Upper lobe of right lung (tissue), 1 donor: Measurements from ENCODE around the gene MXD1. TPM values are rescaled to one million over a fixed set of nuclear protein-coding genes. Genes with fewer than 3 reads are reported as not detected.

Experiments used
- ATAC-seq: fragments of 200-7000 bp; cut with Tn5 transposase; one replicate; pipeline ENCODE4 v1.9.1; 2020; ENCODE audit warnings: mild to moderate bottlenecking, moderate library complexity
- DNase-seq: peaks from one replicate; pipeline ENCODE4 v3.0.0-alpha.2; 2020
- H3K27ac ChIP-seq: fragments of 200-600 bp; one replicate; pipeline ENCODE4 v1.8.0; 2022
- H3K27me3 ChIP-seq: fragments of 200-600 bp; one replicate; pipeline ENCODE4 v1.8.0; 2022; ENCODE audit warnings: mild to moderate bottlenecking
- H3K36me3 ChIP-seq: fragments of 200-600 bp; one replicate; pipeline ENCODE4 v1.8.0; 2022
- H3K4me1 ChIP-seq: fragments of 200-600 bp; one replicate; pipeline ENCODE4 v1.8.0; 2022
- H3K4me3 ChIP-seq: fragments of 200-600 bp; one replicate; pipeline ENCODE4 v1.8.0; 2022; ENCODE audit warnings: mild to moderate bottlenecking
- H3K9me3 ChIP-seq: fragments of 200-600 bp; one replicate; pipeline ENCODE4 v1.8.0; 2022
- intact Hi-C: fragments of 100-400 bp; cut with DNase I; formaldehyde crosslinking; loops from one replicate; pipeline ENCODE4 v1.11.0; 2022
- total RNA-seq: library from RNA; stranded (reverse); fragmentation: NEBNext Ultra II Directional; extraction: Animal tissue kit (Norgen Biotek cat#: 25700); gene quantifications from one replicate; pipeline ENCODE4 v1.2.1, GENCODE V29; 2021
- TF ChIP-seq, protein P1 (sequence below): fragments of 200-600 bp; IDR thresholded peaks from one replicate; pipeline ENCODE4 v1.8.0; 2022; ENCODE audit warnings: antibody characterized with exemption
- donor health status: DM: no; HTN: yes; CAD: no; lungs with severe emphysema.

MXD1 gene
- total RNA-seq, 1 donor from 2014 or later, result 21.3 TPM

DNA sequence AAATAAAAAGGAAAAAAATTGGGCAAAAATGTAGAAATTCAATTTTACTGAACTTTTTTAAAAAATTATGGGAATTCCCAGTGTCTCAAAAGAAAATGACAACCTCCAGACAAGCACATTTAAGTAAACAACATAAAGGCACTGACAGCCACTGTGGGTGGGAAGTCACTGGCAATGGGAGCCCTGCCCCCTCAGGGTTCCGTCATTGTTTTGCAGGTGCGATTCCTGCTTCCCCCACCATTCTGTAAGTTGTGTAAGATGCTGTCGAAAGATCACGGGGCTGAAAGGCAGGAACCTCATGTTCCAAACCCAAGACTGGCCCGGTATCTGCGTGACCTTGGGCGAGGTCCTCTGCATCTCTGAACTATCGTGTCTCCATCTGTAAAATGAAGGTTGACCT is 62.3 kb downstream of the MXD1 start:
- no peak for DNase-seq
- intact Hi-C loops, result no loop called here

DNA sequence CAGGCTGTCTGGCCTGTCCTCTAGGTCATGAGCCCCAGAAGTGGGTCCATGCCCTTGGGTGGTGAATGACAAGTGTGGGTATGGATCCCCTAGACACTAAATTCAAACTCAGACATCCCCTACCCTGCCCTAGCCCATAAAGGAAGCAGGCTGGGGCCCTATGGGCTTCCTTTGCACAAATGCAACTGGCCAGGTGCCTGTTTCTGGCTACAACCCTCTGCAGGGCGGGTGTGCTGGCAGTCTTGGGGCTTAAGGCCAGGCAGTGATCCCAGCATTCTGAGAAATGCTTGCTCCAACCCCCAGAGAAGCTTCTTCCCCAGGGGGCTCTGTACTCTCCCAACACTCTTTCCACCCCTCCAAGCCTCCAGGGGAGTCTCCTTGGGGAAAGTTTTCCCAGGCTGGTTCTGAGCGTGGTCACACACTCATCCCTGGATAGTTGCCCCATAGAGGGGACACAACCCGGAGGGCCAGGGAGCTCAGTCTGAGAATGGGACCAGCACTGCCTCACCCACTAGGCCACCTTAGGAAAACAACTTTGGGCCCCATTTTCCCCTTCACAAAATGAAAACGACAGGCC is 63.1 kb downstream of the MXD1 start:
- no peak for ATAC-seq
- intact Hi-C loops, result no loop called here

More for the DNA sequence above, 62.3 kb downstream of the MXD1 start:
- TF ChIP-seq, protein P1, sequence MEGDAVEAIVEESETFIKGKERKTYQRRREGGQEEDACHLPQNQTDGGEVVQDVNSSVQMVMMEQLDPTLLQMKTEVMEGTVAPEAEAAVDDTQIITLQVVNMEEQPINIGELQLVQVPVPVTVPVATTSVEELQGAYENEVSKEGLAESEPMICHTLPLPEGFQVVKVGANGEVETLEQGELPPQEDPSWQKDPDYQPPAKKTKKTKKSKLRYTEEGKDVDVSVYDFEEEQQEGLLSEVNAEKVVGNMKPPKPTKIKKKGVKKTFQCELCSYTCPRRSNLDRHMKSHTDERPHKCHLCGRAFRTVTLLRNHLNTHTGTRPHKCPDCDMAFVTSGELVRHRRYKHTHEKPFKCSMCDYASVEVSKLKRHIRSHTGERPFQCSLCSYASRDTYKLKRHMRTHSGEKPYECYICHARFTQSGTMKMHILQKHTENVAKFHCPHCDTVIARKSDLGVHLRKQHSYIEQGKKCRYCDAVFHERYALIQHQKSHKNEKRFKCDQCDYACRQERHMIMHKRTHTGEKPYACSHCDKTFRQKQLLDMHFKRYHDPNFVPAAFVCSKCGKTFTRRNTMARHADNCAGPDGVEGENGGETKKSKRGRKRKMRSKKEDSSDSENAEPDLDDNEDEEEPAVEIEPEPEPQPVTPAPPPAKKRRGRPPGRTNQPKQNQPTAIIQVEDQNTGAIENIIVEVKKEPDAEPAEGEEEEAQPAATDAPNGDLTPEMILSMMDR, result no peak
- H3K27me3 ChIP-seq, result no peaks in the 10 kb centered on the region
- peak; percentile 35 for ATAC-seq
- H3K9me3 ChIP-seq, result no peaks in the 10 kb centered on the region
- H3K36me3 ChIP-seq, result no peaks in the 10 kb centered on the region
- no peaks in the 10 kb centered on the region for H3K4me1 ChIP-seq
- H3K27ac ChIP-seq, result no peak overlapping the region
- no peak overlapping the region for H3K4me3 ChIP-seq

DNA sequence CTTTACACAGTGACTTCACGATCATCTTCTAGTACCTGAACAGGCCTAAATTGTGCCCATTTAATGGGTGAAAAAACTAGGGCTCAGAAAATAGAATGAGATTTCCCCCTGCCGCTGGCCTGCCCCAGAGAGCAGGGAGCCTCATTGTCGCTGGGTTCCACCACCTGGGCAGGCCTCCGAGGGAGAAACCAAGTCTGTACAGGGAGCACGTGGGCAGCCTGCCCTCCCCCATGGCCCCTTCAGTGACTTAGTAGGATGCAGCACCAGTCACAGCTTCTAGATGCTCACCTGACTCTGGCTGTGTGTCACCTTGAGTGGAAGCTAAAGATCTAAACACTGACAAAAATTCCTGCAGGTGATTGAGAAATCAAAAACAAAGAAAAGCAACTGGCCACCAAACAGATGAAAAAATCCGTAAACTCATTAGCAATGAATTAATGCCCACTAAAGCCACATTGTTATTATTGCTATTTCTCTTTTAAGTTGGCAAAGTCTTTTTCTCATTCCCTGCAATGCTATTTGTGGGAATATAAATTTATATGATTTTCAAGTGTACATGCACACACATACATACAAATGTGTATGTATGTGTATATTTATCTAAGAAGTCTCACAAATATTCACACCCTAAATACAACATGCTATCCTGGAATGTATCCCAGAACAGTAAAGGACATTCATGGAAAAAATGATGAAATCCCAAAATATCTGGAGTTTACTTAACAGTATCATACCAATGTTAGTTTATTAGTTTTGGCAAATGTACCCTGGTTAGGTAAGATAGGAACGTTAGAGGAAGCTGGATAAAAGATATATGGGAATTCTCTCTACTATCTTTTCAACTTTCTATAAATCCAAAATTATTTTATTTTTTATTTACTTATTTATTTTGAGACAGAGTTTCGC is 65.2 kb downstream of the MXD1 start:
- Histone ChIP-seq H3K27me3 (no peaks in the 10 kb centered on the region), H3K27ac (no peak overlapping the region), H3K9me3 (no peaks in the 10 kb centered on the region), H3K4me1 (no peaks in the 10 kb centered on the region), H3K36me3 (no peaks in the 10 kb centered on the region), H3K4me3 (no peak overlapping the region)
- no peak for DNase-seq
- intact Hi-C loops, result no loop called here
- TF ChIP-seq, protein P1, result no peak
- no peak for ATAC-seq

More for the DNA sequence above, 63.1 kb downstream of the MXD1 start:
- H3K27me3 ChIP-seq, result no peaks in the 10 kb centered on the region
- H3K9me3 ChIP-seq, result no peaks in the 10 kb centered on the region
- no peaks in the 10 kb centered on the region for H3K4me1 ChIP-seq
- no peaks in the 10 kb centered on the region for H3K36me3 ChIP-seq
- DNase-seq, result no peak
- H3K27ac ChIP-seq, result no peak overlapping the region
- TF ChIP-seq, protein P1, result no peak
- no peak overlapping the region for H3K4me3 ChIP-seq

DNA sequence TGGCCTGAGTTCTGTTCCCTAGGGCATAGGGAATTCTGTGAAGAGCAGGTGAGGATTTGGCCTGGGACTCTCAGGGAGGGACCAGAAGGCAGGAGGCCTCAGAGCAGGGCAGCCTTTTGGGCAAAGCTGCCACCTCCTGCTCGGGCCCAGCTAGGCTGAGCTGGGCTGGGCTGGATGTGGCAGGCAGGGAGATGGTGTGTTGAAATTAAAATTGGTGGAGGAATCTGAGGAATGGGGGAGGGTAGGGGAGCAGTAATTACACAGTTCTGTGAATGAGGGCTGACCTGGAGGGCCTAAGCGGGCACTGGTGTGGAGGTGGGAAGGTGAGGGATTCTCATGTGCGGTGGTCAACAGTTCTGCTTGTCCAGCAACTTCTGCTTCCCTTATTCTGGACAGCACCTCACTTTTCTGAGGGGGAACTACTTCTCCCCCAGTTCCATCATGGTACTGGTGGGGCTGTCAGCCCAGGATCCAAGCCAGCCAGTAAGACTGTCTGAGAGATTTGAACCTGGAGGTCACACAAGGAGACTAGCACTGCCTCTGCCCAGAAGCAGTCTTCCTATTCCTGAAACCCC is 68.6 kb downstream of the MXD1 start:
- TF ChIP-seq, protein P1, result no peak
- Histone ChIP-seq H3K36me3 (no peaks in the 10 kb centered on the region), H3K4me3 (no peak overlapping the region), H3K9me3 (no peaks in the 10 kb centered on the region), H3K27ac (no peak overlapping the region), H3K4me1 (no peaks in the 10 kb centered on the region), H3K27me3 (no peaks in the 10 kb centered on the region)
- no peak for ATAC-seq
- intact Hi-C loops, result no loop called here
- DNase-seq, result no peak

DNA sequence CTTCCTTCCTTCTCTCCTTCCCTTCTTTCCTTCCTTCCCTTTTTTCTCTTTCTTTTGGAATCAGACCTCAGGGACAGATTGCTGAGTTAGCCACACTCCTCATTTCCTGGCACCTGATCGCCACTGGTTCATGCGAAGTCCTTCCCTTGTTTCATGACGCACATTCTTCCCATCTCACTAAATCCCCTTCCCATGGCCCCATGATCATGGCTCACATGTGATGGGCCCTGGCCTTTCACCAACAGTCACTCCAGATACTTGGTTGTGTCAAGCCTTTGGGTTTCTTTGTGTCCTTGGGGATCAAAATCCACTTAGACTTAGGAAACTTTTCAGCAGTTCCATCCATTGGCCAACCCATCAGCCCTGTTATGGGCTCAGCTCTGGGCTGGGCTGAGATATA is 70.3 kb downstream of the MXD1 start:
- Histone ChIP-seq H3K9me3 (no peaks in the 10 kb centered on the region), H3K36me3 (no peaks in the 10 kb centered on the region), H3K27me3 (no peaks in the 10 kb centered on the region), H3K4me3 (no peak overlapping the region), H3K4me1 (no peaks in the 10 kb centered on the region), H3K27ac (no peak overlapping the region)
- intact Hi-C loops, result no loop called here
- DNase-seq, result no peak
- TF ChIP-seq, protein P1, result no peak
- ATAC-seq, result no peak
